PC-3 (cell line): ENCODE results near the gene TCF12.

ENCODE experiments used
- CTCF ChIP-seq: fragments of 300-600 bp; sonication (generic); conservative IDR thresholded peaks from 2 replicates; pipeline ENCODE4 v1.5.1; 2017; ENCODE audit warnings: antibody characterized with exemption, low read depth, mild to moderate bottlenecking, low read length
- EZH2 ChIP-seq: fragments of 300-600 bp; sonication (generic); IDR thresholded peaks from one replicate; pipeline ENCODE4 v1.6.1; 2017; ENCODE audit warnings: antibody characterized with exemption, mild to moderate bottlenecking, low read length; ENCODE audit not compliant: unreplicated experiment
- EZH2phosphoT487 ChIP-seq: fragments of 300-600 bp; sonication (generic); IDR thresholded peaks from 2 replicates; pipeline ENCODE4 v1.6.1; 2018; ENCODE audit warnings: mild to moderate bottlenecking, antibody characterized with exemption, low read length, borderline replicate concordance

GRCh38 chr15:56913241-56913640, 5.2 kb upstream of the TCF12 start:
- TF ChIP-seq EZH2, result no peak
- no peak for TF ChIP-seq CTCF
- no peak for TF ChIP-seq EZH2phosphoT487
